ENCODE data around the gene PRKRIP1.
A peak's percentile ranks its signal among the peaks of the same experiment; 100 is the strongest.
"Not testable (repeated sequence)": the region's sequence is repeated elsewhere in the genome, so short reads cannot be mapped to it uniquely, and the experiment has no call there.

Gene PRKRIP1

DNA sequence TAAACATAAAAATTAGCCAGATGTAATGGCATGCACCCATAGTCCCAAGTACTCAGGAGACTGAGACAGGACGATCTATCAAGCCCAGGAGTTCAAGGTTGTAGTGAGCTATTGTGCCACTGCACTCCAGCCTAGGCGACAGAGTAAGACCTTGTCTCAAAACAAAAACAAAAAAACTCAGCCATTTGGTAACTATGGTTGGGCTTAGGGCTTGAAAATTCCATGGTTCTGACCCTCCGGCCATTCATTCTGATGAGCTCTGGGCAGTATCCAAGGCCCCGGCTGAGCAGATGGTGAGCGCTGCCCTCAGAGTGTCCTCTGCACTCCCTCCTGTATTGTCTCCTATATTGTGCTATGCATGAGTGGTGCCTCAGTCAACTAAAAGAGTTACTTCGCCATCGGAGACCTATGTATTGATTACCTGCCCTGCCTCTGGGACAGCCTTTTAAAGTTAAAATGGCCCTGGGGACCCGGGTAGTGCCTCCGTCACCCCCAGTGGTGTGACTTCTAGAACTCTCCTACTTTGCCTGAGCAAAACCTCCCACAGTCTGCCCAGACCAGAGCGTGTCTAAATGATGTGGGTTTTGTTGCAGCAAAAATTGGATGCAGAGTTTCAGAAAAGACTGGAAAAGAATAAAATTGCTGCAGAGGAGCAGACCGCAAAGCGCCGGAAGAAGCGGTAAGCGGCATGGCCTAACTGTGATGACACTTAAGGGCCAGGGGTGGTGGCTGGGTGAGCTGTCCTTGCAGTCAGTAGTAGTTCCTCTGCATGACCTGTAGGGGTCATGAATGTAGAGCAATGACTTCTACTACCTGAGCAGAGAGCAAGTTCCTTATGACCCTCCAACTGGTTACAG lies 8.1 kb downstream of the PRKRIP1 start:
- no peak for FAIRE-seq

DNA sequence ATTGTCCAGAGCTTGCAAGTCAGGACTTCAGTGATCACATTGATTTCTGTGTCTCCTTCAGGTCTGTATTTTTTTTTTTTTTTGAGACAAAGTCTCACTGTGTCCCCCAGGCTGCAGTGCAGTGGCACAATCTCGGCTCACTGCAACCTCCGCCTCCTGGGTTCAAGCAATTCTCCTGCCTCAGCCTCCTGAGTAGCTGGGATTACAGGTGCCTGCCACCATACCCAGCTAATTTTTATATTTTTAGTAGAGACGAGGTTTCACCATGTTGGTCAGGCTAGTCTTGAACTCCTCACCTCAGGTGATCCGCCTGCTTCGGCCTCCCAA lies 8.7 kb downstream of the PRKRIP1 start:
- not testable (repeated sequence) for FAIRE-seq

DNA sequence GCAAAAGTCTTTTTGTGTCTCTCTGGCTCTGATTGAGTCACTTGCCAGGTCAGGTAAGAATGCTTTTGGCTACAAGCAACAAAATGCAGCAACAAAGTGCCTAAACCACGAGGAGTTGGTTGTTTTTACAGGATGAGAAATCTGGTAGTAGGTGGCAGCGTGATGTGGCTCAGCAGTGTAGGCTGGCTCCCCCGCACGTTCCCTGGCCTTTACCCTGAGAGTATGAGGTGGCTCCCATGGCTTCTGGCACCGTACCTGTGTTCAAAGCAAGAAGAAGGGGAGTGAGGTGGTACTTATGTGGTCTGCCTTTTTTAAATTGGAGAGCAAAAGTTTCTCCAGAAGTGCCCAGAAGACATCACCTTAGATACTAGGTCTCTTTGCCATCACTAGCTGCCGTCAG lies 11.7 kb downstream of the PRKRIP1 start:
- no peak for FAIRE-seq

DNA sequence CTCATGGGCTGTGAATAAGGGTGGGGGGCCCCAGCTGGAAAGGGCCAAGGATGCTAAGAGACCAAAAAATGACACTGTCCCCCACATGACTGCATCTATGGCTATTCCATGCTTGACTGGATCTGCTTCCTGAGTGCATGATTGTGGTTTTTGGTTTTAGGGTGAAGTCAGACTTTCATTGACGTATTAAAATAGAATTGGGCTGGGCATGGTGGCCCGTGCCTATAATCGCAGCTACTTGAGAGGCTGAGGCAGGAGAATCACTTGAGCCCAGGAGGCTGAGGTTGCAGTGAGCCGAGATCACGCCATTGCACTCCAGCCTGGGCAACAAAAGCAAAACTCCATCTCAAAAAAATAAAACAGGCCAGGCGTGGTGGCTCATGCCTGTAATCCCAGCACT lies 12.4 kb downstream of the PRKRIP1 start:
- not testable (repeated sequence) for FAIRE-seq

DNA sequence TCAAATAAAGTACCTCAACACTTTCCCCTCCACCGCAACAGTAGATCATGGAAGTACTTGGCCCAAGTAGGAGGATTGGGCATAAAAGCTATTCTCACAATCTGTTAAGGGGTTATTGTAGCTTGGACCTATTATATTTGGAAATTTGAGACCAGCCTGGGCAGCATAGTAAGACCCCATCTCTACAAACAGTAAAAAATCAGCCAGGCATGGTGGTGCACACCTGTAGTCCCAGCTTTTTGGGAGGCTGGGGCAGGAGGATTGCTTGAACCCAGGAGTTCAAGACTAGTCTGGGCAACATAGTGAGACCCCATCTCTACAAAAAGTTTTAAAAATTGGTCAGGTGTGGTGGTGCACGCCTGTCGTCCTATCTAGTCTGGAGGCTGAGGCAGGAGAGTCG lies 13.2 kb downstream of the PRKRIP1 start:
- no peak for FAIRE-seq

DNA sequence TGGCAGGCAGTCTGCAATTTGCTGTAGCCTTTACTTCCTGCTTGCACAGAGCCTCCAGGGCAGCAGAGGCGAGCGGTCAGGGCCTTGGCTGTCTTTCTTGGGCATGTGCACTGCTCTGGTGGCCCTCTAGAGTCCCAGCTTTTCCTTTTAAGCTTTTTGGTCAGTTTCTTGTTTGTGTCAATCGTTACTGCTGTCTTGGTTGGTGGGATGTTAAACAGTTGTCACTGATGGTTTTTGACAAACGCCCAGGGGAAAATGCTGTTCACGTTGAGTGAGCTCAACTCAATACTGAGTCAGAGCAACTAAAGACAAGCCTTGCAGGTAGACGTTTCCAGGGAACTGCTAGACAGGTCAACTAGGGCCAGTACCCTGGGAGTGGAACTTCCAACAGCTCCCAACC lies 14.0 kb downstream of the PRKRIP1 start:
- no peak for FAIRE-seq

DNA sequence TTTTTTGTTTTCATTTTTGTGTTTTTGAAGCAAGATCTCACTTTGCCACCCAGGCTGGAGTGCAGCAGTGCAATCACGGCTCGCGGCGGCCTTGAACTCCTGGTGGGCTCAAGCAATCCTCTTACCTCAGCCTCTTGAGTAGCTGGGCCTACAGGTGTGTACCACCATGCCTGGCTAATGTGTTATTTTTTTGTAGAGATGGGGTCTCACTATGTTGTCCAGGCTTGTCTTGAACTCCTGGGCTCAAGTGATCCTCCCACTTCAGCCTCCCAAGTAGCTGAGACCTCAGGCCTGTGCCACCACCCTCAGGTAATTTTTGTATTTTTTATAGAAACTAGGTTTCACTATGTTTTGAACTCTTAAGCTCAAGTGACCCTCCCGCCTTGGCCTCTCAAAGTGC lies 14.8 kb downstream of the PRKRIP1 start:
- no peak for FAIRE-seq

DNA sequence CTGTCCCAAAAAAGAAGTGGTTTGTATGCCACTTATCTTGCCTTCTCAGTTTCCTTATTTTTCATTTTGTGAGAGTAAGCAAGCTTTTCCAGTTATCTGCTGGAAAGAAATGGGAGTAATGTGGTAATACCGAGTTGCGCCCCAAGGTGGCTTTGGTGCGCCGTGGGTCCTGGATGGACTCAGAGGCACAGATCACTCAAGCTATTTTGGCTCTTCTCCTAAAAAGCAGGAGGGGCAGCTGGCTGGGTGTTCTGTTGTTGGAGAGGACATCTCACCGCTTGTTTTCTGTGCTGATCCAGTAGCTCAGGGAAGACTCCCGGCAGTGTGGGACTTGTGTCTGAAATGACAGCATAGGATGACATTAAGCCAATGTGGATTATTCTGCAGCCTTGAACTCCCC lies 16.4 kb downstream of the PRKRIP1 start:
- FAIRE-seq, result peak; percentile 40

DNA sequence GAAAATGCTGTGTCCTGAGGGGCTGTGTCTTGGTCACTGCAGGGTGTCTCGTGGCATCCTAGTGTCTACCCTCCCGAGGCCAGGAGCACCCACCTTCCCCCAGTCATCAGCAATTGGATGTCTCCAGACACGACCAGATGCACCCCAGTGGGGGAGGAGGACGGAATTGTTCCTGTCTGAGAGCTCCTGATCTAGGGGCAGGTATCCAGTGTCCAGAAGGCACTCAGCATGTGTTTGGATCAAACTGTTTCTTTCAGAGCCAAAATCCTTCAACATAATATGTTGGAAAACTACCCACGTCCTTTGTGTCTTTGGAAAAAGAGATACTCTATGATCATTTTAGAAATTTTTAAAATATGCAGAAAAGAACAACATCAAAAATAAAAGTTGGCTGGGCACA lies 16.9 kb downstream of the PRKRIP1 start:
- no peak for FAIRE-seq

DNA sequence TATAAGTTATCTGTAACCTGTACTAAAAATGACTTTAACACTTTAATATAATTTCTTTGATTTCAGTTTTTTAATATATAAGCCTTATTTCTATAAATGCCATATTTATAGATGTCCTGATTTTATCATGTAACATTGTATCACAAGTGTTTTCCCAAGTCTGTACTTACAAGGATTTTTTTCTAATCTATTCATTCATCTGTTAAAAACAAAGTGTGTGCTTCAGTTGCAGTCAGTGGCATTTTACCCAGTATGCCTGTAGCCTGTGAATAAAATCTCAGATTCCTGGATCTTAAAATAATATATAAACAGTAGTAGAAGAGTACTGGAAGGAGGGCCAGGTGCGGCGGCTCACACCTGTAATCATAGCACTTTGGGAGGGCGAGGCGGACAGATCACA lies 17.4 kb downstream of the PRKRIP1 start:
- FAIRE-seq, result no peak

DNA sequence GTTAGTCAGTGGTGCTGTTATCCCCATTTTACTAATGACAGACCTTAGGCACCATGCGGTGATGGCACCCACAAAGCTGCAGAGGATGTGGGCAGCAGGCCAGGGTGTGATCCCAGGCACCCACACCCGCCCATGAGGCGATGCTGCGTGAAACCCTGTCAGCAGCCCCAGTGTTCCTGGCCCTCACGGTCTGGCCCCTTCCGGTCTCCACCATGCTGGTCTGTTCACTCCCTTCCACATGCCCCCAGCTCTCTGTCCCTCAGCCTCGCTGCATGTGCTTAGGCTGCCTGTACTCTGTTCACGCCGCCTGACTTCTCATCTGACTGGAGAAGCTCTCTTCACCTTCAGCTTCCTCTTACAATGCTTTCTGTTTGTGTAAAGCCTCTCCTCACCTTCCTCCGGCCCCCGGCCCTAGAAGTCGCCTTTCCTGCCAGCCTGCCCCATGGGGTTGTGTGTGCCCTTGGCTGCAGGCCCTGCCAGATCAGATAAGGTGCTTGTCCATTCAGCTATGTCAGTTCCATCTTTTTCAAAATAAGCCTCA lies 19.6 kb downstream of the PRKRIP1 start:
- no peak for FAIRE-seq

DNA sequence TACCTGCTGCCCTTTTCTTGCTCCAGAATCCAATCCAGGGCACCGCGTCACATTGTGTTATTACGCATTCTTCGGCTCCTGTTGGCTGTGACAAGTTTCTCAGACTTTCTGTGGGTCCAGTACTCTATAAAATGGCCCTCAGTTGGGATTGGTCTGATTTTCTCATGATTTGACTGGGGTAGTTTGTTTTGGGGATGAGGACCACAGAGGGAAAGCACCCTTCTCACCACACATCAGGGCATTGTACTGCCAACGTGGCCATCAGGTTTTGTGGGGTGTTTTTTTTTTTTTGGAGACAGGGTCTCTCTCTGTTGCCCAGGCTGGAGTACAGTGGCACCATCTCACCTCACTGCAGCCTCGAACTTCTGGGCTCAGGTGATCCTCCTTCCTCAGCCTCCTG lies 20.2 kb downstream of the PRKRIP1 start:
- FAIRE-seq, result no peak

DNA sequence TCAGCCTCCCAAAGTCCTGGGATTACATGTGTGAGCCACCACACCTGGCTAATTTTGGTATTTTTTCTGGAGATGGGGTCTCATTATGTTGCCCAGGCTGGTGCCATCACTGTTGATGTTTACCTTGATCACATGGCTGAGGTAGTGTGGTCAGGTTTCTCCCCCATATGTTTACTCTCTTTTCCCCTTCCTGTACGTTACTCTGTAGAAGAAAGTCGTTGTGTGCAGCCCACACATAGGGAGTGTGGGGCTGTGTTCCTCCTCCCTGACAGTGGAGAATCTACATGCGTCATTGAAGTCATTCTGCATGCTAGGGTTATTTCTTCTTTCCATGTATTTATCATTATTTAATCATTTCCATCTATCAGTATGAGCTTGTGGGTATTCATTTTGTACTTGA lies 20.9 kb downstream of the PRKRIP1 start:
- no peak for FAIRE-seq

DNA sequence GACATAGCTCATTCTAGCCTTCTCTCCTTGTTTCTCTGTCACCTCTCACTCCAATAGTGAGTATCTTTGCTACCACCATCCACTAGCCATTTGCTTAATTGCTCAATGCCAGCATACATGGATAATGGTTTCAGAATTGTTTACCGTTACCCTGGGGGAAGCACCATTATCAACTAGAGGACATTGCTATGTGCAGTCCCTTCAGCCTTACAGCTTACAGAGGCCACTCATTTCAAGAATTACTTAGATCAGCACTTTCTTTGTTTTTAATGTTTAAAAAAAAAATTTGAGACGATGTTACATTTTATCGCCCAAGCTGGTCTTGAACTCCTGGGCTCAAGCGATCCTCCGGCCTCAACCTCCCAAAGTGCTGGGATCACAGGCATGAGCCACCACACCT lies 22.4 kb downstream of the PRKRIP1 start:
- no peak for FAIRE-seq

DNA sequence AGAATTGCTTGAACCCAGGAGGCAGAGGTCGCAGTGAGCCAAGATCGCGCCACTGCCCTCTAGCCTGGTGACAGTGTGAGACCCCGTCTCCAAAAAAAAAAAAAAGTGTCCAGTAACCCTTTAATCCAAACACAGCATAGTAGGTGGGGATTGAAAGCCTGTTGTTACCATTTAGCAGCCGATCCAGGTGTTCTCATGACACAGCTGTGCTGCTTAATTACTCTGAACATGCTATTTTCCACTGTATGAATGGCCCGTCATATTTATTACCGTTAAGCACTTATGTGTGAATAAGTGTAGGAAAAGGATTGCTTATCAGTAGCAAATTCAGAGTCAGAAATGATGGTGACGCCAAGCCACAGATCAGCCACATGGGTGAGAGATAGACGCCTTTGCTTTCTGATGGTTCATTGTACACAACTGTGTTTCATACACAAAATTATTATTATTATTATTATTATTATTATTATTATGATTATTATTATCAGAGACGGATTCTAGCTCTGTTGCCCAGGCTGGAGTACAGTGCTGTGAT lies 25.6 kb downstream of the PRKRIP1 start:
- FAIRE-seq, result no peak

DNA sequence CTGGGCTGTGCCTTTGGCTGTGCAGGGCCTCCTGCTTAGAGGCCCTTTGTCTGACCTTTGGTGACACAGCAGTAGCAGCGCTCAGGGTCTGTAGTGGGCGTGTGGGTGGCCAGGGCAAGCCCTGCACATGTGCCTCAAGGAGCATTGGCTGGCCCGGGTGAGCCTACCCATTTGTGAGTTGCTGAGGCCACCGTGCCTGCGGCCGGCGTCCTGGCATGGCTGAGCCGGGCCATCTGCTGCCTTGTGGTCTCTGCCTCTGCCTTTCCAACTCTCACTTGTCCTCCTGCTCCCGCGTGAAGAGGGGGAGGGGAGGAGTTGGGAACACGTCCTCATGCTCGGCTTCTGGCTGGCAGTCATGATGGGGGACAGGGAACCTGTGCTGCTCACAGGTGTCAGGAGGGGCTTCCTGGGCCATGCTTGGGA lies 28.0 kb downstream of the PRKRIP1 start:
- FAIRE-seq, result no peak

DNA sequence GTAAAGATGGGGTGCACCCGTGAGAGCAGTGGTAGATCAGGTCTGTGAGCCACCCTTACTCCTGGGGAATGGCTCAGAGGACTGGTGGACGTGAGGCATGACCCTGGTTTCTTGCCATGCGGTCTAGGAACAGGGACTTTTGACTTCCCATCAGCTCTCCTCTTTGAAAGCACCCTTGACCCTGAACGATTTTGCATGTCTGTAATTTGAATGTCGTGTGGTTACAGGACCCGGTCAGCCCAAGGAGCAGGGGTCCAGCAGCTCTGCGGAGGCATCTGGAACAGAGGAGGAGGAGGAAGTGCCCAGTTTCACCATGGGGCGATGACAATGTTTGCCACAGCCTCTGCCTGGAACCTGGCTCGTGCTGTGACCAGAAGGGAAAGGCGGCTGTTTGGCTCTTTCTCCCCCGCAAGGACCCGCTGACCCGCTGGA lies 28.6 kb downstream of the PRKRIP1 start:
- FAIRE-seq, result no peak

DNA sequence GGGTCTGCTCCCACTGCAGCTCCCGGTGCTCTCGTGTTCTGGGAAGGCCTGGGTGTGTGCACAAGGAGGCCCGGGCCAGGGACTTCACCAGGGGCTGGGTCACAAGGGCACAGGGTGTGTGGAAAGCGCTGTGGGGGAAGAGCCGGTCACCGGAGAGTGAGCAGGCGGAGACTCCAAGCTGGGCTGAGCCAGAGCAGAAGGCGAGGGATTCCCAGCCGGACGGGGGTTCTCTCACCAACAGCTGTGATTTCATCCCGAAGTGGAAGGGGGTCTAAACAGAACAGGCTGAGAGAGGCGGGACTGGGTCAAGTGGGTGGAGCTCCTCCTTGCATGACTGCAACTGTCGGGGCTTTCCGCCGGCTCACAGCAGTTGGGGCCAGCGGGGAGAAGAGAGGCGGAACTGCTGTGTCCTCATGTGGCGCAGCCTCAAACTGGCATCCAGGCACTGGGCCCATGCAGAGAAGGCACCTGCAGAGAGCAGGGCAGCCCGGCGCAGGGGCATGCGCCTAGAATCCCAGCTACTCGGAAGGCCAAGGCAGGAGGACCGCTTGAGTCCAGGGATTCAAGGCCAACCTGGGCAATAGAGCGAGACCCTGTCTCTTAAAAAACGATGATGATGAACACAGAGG lies 29.6 kb downstream of the PRKRIP1 start:
- FAIRE-seq, result no peak

DNA sequence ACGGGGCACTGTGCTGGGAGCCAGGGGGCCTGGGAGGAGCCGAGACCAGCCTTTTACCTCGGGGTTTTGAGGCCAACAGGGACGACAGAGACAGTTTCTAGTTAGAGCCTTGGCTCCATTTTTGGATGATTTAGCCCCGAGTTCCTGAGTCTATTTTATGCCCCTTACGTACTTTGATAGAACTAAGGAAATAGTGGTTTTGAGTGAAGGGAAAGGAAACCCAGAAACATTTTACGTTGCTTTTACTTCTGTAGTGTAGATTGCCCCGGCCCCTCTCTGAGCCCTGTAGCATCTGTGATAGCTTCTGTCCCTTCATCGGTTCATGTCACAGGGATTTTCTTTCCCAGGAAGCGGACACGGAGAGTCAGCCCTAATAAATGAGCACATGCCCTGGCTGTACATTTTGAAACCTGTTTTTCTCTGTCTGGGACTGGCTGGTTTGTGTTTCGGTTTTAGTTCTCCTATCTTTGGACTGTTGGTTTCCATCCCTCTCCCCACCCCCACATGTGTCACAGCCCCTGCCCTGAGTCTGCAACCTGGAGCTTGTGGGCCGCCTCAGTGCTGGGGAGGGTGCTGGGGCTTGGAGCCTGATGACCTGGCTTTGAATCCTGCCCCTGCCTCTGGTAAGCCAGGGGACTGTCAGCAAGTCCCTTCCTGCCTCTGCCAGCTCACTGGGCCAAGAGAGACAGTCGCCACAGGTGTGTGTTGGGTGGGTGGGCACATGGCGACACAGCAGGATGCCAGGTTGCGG lies 30.3 kb downstream of the PRKRIP1 start:
- no peak for FAIRE-seq

DNA sequence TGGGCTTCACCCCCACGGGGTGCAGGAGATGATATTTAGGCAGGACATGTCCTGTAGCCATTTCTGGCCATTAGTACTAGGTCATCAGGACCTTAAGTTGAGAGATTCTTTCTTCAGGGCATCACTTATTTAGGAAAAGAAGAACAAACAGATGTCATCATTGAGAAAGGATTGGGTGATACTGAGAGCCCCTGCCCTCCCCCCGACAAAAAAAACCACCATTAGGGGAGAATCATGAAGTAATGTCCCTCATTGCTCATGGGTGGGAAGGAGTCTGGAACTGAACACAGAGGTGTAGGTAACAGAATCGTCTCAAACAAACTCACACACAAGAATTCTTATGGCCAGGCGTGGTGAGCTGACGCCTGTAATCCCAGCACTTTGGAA lies 30.8 kb downstream of the PRKRIP1 start:
- no peak for FAIRE-seq

DNA sequence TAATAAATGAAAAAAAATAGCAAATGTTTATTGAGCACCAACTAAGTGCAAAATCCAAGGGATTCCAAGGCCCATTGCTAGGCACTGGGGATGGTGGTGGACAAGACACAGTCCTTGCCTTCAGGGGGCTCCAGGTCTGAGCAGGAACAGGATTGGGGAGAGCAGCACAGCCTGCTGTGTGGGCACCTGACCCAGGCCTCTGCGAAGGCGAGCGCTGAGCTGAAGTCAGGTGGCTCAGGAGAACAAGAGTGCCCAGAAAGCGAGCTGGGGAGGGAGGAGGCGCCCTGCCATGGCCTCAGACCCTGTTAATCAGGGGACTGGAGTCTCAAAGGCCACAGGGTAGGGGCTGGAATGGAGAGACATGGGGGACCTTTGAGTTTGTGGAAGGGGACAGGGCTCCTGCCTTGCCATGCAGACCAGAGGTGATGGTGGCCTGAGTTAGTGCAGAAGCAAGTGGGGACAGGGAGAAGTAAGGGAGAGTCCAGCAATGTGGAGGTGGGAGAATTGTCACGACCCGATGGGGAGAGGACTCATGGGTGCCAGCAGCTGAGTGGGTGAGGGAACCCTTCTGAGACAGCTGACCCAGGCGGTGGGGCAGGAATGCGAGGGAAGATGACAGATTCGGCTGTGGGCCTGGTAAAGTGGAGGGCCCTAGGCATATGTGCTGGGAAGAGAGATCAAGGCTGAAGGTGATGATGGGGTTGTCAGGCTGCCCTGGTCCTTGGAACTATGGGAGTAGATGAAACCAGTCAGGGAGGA lies 33.2 kb downstream of the PRKRIP1 start:
- no peak for FAIRE-seq

DNA sequence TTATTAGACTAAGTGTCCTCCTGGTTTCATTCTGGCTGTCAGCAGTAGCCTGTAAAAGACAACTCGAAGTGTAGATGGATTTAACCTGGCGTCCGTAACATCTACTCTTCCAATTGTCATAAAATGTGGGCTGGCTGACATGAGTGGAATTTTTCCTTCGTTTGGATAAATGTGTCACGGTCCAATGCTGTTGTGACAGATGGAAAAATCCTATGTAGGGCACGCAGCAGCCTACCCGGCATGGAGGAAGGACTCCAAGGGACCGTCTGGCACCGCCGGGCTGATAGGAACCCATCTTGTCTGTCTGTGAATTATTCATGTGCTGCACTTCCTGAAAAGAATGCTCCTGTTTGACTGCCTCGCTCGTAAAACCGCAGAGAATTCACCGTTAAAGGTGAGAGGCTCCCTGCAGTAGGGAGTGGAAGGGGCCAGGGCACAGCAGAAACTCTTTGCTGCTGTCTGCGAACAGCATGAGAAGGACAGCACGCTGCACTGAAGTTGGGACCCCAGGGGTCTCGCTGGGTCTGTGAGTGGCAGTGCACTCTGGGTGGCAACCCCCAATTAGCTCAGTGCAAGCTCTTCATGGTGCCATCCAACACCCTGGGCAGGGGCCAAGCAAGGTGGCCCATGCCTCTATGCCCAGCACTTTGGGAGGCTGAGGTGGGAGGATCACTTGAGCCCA lies 35.6 kb downstream of the PRKRIP1 start:
- no peak for FAIRE-seq
